H1 (cell line): ENCODE measurements around the gene CGNL1. TPM values are rescaled to one million over a fixed set of nuclear protein-coding genes. Genes with fewer than 3 reads are reported as not detected.
A peak's percentile ranks its signal among the peaks of the same experiment; 100 is the strongest.

Experiments used
- CTCF ChIA-PET: fragments of 300-600 bp; sonication (Branson Sonifier 250); formaldehyde crosslinking; loops from one replicate; lab custom pipeline; 2021; ENCODE audit not compliant: partially characterized antibody; lab: Charles Lee
- POLR2A ChIA-PET: fragments of 300-600 bp; sonication (Branson Sonifier 250); formaldehyde crosslinking; loops from one replicate; lab custom pipeline; 2021; ENCODE audit warnings: inconsistent platforms; ENCODE audit not compliant: partially characterized antibody; lab: Charles Lee
- DNase-seq, 2 experiments: peaks; one replicate each; pipeline versions ENCODE4 v3.0.0 to v3.0.0-alpha.2; 2010 to 2022; ENCODE audit warnings: low spot score in 2 of 2, low read depth in 1 of 2, mixed read lengths in 1 of 2
- FAIRE-seq: peaks from 2 replicates; lab custom pipeline; 2011; peaks lifted over from hg19 to GRCh38; lab: Jason Lieb, UNC
- H2AFZ ChIP-seq: 2 replicates; pipeline ENCODE4 v1.8.1; 2012; ENCODE audit warnings: low read length, inconsistent platforms
- H2AK5ac ChIP-seq: 2 replicates; pipeline ENCODE4 v1.6.1; 2013; ENCODE audit warnings: low read depth, low read length
- H2BK120ac ChIP-seq: replicated peaks from 2 replicates; pipeline ENCODE3; 2013; ENCODE audit warnings: low read depth, low read length, inconsistent platforms
- H2BK12ac ChIP-seq: 2 replicates; pipeline ENCODE4 v1.6.1; 2013; ENCODE audit warnings: low read depth, low read length
- H2BK15ac ChIP-seq: 2 replicates; pipeline ENCODE4 v1.6.1; 2013; ENCODE audit warnings: low read length
- H2BK20ac ChIP-seq: 2 replicates; pipeline ENCODE4 v1.6.1; 2013; ENCODE audit warnings: low read length
- H2BK5ac ChIP-seq: 2 replicates; pipeline ENCODE4 v1.6.1; 2013; ENCODE audit warnings: low read depth, low read length
- H3K14ac ChIP-seq: 2 replicates; pipeline ENCODE4 v1.6.1; 2013; ENCODE audit warnings: inconsistent platforms; ENCODE audit not compliant: insufficient read length
- H3K18ac ChIP-seq: 2 replicates; pipeline ENCODE4 v1.6.1; 2013; ENCODE audit warnings: low read length; ENCODE audit errors: extremely low read depth
- H3K23ac ChIP-seq: 2 replicates; pipeline ENCODE4 v1.6.1; 2013; ENCODE audit warnings: inconsistent platforms; ENCODE audit not compliant: insufficient read length
- H3K23me2 ChIP-seq: 2 replicates; pipeline ENCODE4 v1.6.1; 2013; ENCODE audit warnings: low read depth, low read length
- H3K27ac ChIP-seq: 2 replicates; pipeline ENCODE4 v1.6.1; 2011; ENCODE audit warnings: low read depth, low read length, inconsistent platforms
- H3K27me3 ChIP-seq, 4 experiments: replicated peaks in 1 of 4; 1 replicate in 1 of 4; 2 replicates in 3 of 4; pipeline versions ENCODE4 v1.6.1 to v1.8.1; 2011 to 2013; ENCODE audit warnings: low read length in 3 of 4, mild to moderate bottlenecking in 3 of 4, inconsistent platforms in 2 of 4, mixed read lengths in 2 of 4, moderate library complexity in 1 of 4; ENCODE audit not compliant: control insufficient read depth in 3 of 4, insufficient read depth in 3 of 4; ENCODE audit errors: extremely low read depth in 1 of 4
- H3K36me3 ChIP-seq, 4 experiments: 2 replicates each; pipeline versions ENCODE4 v1.6.1 to v1.8.1; 2011 to 2013; ENCODE audit warnings: mild to moderate bottlenecking in 4 of 4, low read length in 3 of 4, moderate library complexity in 2 of 4, control low read depth in 1 of 4, inconsistent platforms in 1 of 4; ENCODE audit not compliant: insufficient read depth in 4 of 4, control insufficient read depth in 2 of 4
- H3K4ac ChIP-seq: replicated peaks from 2 replicates; pipeline ENCODE3; 2013; ENCODE audit warnings: low read length, low read depth, mixed read lengths, inconsistent platforms; ENCODE audit not compliant: insufficient read length
- H3K4me1 ChIP-seq, 4 experiments: replicated peaks in 1 of 4; 1 replicate in 1 of 4; 2 replicates in 3 of 4; pipeline versions ENCODE4 v1.6.1 to v1.8.1; 2011 to 2013; ENCODE audit warnings: low read length in 3 of 4, inconsistent platforms in 2 of 4, mixed read lengths in 1 of 4; ENCODE audit not compliant: insufficient read depth in 4 of 4, control insufficient read depth in 3 of 4
- H3K4me2 ChIP-seq, 2 experiments: 2 replicates each; pipeline versions ENCODE4 v1.6.1 to v1.8.1; 2011 to 2013; ENCODE audit warnings: low read depth in 2 of 2, low read length in 2 of 2, control low read depth in 1 of 2, inconsistent platforms in 1 of 2, mild to moderate bottlenecking in 1 of 2; ENCODE audit not compliant: insufficient read depth in 1 of 2
- H3K4me3 ChIP-seq, 4 experiments: fragments of 200-600, 300-600 bp in 1 of 4; sonication (generic), shearing (Covaris generic), sonication (Bioruptor Twin) in 1 of 4; 2 replicates each; pipeline versions ENCODE4 v1.5.1 to v1.8.1; 2011 to 2016; ENCODE audit warnings: low read length in 4 of 4, low read depth in 3 of 4, control low read depth in 2 of 4, inconsistent platforms in 2 of 4, mild to moderate bottlenecking in 2 of 4, mixed read lengths in 1 of 4, moderate library complexity in 1 of 4; ENCODE audit not compliant: insufficient read depth in 2 of 4; ENCODE audit errors: extremely low read depth in 1 of 4
- H3K56ac ChIP-seq: replicated peaks from 2 replicates; pipeline ENCODE3; 2013; ENCODE audit warnings: low read depth, mild to moderate bottlenecking, mixed read lengths, low read length, inconsistent platforms; ENCODE audit not compliant: insufficient read length
- H3K79me1 ChIP-seq: 2 replicates; pipeline ENCODE4 v1.6.1; 2013; ENCODE audit warnings: low read depth, low read length, control low read depth
- H3K79me2 ChIP-seq, 2 experiments: 2 replicates each; pipeline versions ENCODE4 v1.6.1 to v1.8.1; 2012 to 2013; ENCODE audit warnings: low read length in 2 of 2, mild to moderate bottlenecking in 2 of 2, inconsistent platforms in 1 of 2; ENCODE audit not compliant: insufficient read depth in 2 of 2, control insufficient read depth in 1 of 2
- H3K9ac ChIP-seq, 4 experiments: replicated peaks in 1 of 4; 1 replicate in 1 of 4; 2 replicates in 3 of 4; pipeline versions ENCODE4 v1.6.1 to v1.8.1; 2011 to 2013; ENCODE audit warnings: low read depth in 3 of 4, low read length in 3 of 4, control low read depth in 2 of 4, mild to moderate bottlenecking in 2 of 4, moderate library complexity in 2 of 4, inconsistent platforms in 1 of 4; ENCODE audit errors: extremely low read depth in 1 of 4
- H3K9me3 ChIP-seq, 2 experiments: 2 replicates each; pipeline versions ENCODE4 v1.6.1 to v1.8.1; 2012 to 2013; ENCODE audit warnings: mild to moderate bottlenecking in 2 of 2, moderate library complexity in 2 of 2, control low read depth in 1 of 2, inconsistent platforms in 1 of 2, low read depth in 1 of 2, low read length in 1 of 2, mixed read lengths in 1 of 2; ENCODE audit not compliant: insufficient read depth in 2 of 2
- H4K20me1 ChIP-seq, 2 experiments: replicated peaks in 1 of 2; 2 replicates each; pipeline versions ENCODE3 to v1.8.1; 2011 to 2013; ENCODE audit warnings: inconsistent platforms in 2 of 2, low read length in 2 of 2, mild to moderate bottlenecking in 1 of 2; ENCODE audit not compliant: insufficient read depth in 2 of 2, control insufficient read depth in 1 of 2
- H4K5ac ChIP-seq: 2 replicates; pipeline ENCODE4 v1.6.1; 2013; ENCODE audit warnings: low read length, low read depth, mixed read lengths, inconsistent platforms; ENCODE audit not compliant: insufficient read length
- H4K8ac ChIP-seq: 2 replicates; pipeline ENCODE4 v1.8.0; 2013; ENCODE audit warnings: mild to moderate bottlenecking, moderate library complexity, low read length, inconsistent platforms; ENCODE audit not compliant: insufficient read depth; ENCODE audit errors: extremely low read depth
- H4K91ac ChIP-seq: replicated peaks from 2 replicates; pipeline ENCODE3; 2013; ENCODE audit warnings: low read length, mixed read lengths, inconsistent platforms; ENCODE audit not compliant: insufficient read length
- MAFK ChIP-seq: IDR thresholded peaks from 2 replicates; pipeline ENCODE4 v1.6.1; 2012; ENCODE audit warnings: low read depth, mild to moderate bottlenecking, improper control_type of control experiment, low read length
- NANOG ChIP-seq: IDR thresholded peaks from 2 replicates; pipeline ENCODE4 v1.6.1; 2011; ENCODE audit warnings: low read length, low read depth, mild to moderate bottlenecking, inconsistent platforms; ENCODE audit not compliant: insufficient read depth, poor library complexity, severe bottlenecking
- WGBS, 2 experiments: shearing (Covaris generic) in 1 of 2; methylation state at CpG; one replicate each; pipeline versions ENCODE4 v1.1.6 to v1.1.7; 2013 to 2015; ENCODE audit warnings: low lambda C conversion rate in 2 of 2, mixed read lengths in 2 of 2, inconsistent platforms in 1 of 2, low coverage in 1 of 2, missing lambda C conversion rate in 1 of 2; ENCODE audit not compliant: insufficient replicate concordance in 2 of 2, insufficient coverage in 1 of 2, insufficient read length in 1 of 2; ENCODE audit errors: extremely low coverage in 1 of 2, missing lambda C conversion rate in 1 of 2; 5-methylcytosine and 5-hydroxymethylcytosine counted together
- polyA plus RNA-seq, 7 experiments: library from polyadenylated mRNA; depleted of rRNA in 3 of 7; stranded (reverse) in 5 of 7; unstranded in 2 of 7; fragments of >200 nt in 5 of 7; fragments of 200-250 nt in 2 of 7; gene quantifications; 1 replicate in 5 of 7; 2 replicates in 1 of 7; 4 replicates in 1 of 7; pipeline versions ENCODE4 v1.2.1 to v1.2.3, GENCODE V29; 2011 to 2013; ENCODE audit warnings: missing spikeins in 2 of 7, mixed read lengths in 2 of 7
- total RNA-seq: library from RNA; stranded (reverse); fragmentation: NEBNext Ultra II Directional; extraction: Animal tissue kit (Norgen Biotek cat#: 25700); gene quantifications from 2 replicates; pipeline ENCODE4 v1.2.1, GENCODE V29; 2021

The CGNL1 gene
- total and polyA plus RNA-seq, 2 of the 8 experiments (the other 6 are each of a cell fraction or from before 2014, with no cell fraction given) = 21.8 to 75.6 TPM

GRCh38 chr15:57565311-57565710 is 189.0 kb downstream of the CGNL1 start:
- no peak overlapping the region for H2AFZ ChIP-seq
- H3K18ac ChIP-seq = no peak overlapping the region
- peak; percentile 52 for FAIRE-seq
- no peak overlapping the region for H3K56ac ChIP-seq
- TF ChIP-seq NANOG (no peak), MAFK (0 out of 2 replicates have a peak, but pooled peaks have one; percentile 15)
- H3K23me2 ChIP-seq = no peaks in the 10 kb centered on the region; the same call in 1 of the 2 replicates
- ChIA-PET POLR2A (interaction anchor here (0.7 kb wide), 1 partner anchor 17 kb away, joined by 5 read pairs; no protein-coding TSS in a partner anchor), CTCF (interaction anchor here (1.0 to 3.7 kb wide), 9 partner anchors 10 to 91 kb away, joined by 3 to 20 read pairs (median 5); no protein-coding TSS in a partner anchor)
- H2AK5ac ChIP-seq = no peak overlapping the region
- WGBS, 2 experiments = 76% methylated on average over 10 of the region's 10 CpGs; no CpG with 5 or more reads in 1 of the 2 experiments
- H4K20me1 ChIP-seq = no peaks in the 10 kb centered on the region
- H3K27ac ChIP-seq = no peak overlapping the region
- no peak overlapping the region for H2BK5ac ChIP-seq
- H3K36me3 ChIP-seq = no peaks in the 10 kb centered on the region
- H3K23ac ChIP-seq = no peak overlapping the region
- H3K4me1 ChIP-seq = peaks cover 1 to 5% (median 2%) of the 10 kb centered on the region in 4 experiments; a peak in 3 of 7 replicates
- H4K5ac ChIP-seq = no peak overlapping the region
- no peak overlapping the region for H2BK12ac ChIP-seq
- H3K4me2 ChIP-seq = no peak overlapping the region
- no peaks in the 10 kb centered on the region for H3K9me3 ChIP-seq
- no peak overlapping the region; a peak in 1 of 7 replicates for H3K9ac ChIP-seq
- H2BK15ac ChIP-seq = no peak overlapping the region
- no peak overlapping the region for H3K4ac ChIP-seq
- no peak overlapping the region for H3K14ac ChIP-seq
- H3K27me3 ChIP-seq = no peaks in the 10 kb centered on the region
- no peak overlapping the region for H2BK20ac ChIP-seq
- peak overlapping the region; percentile 0; the same call in 1 of the 2 replicates for H4K8ac ChIP-seq
- H3K79me2 ChIP-seq = no peaks in the 10 kb centered on the region
- H4K91ac ChIP-seq = no peak overlapping the region
- H2BK120ac ChIP-seq = no peak overlapping the region
- no peaks in the 10 kb centered on the region for H3K79me1 ChIP-seq
- DNase-seq = peak in 1 of 2 experiments; percentile 53
- H3K4me3 ChIP-seq = no peak overlapping the region
